ENCODE results near the gene C19orf81. TPM values are rescaled to one million over a fixed set of nuclear protein-coding genes. Genes with fewer than 3 reads are reported as not detected.

C19orf81 gene
- total RNA-seq, 1 donor from 2014 or later = not detected

DNA sequence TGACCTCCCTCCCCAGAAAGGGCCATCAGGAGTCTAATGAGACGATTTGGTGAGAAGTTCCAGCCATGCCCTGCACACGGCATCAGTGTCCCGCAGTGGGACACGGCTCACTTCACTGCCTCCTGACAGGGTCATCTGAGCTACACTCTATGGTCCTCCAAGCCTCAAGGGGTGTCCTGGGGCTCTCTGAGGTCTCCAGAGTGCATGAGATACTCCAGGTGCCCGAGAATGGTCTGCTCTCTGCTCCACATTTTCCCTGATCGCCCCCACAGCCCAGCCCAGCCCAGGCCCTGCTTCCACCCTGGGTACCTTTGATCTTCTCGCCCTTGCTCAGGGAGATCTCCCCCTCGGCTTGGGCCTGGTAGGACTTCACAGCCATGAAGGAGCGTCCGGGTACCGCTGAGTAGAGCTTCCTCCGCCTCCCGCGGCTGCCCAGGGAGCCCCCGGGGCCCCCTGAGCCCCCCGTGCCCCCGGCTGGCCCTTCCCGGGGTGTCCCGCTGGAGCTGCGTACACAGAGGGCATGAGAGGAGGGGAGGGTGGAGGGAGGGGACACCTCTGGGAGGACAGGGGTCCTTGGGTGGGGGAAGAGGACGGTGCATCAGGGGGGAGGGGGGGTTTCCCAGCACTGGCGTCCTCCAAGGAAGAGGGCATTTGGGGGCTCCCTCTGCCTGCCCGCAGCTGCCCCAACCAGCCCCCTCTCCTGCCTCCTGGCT, 53.1 kb downstream of the C19orf81 start:
- DNase-seq (ENCODE audit: low read depth) = no peak
- FAIRE-seq = no peak
- no peak overlapping the region for H3K4me3 ChIP-seq (ENCODE audit: low read depth, low read length)
- TF ChIP-seq, protein P1, sequence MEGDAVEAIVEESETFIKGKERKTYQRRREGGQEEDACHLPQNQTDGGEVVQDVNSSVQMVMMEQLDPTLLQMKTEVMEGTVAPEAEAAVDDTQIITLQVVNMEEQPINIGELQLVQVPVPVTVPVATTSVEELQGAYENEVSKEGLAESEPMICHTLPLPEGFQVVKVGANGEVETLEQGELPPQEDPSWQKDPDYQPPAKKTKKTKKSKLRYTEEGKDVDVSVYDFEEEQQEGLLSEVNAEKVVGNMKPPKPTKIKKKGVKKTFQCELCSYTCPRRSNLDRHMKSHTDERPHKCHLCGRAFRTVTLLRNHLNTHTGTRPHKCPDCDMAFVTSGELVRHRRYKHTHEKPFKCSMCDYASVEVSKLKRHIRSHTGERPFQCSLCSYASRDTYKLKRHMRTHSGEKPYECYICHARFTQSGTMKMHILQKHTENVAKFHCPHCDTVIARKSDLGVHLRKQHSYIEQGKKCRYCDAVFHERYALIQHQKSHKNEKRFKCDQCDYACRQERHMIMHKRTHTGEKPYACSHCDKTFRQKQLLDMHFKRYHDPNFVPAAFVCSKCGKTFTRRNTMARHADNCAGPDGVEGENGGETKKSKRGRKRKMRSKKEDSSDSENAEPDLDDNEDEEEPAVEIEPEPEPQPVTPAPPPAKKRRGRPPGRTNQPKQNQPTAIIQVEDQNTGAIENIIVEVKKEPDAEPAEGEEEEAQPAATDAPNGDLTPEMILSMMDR (IDR thresholded peaks at IDR 0.05; ENCODE audit: insufficient read depth, low read length, severe bottlenecking) = no peak
- no peaks in the 10 kb centered on the region for H3K36me3 ChIP-seq (ENCODE audit: control insufficient read depth, insufficient read depth, low read length)
- no peaks in the 10 kb centered on the region for H3K27me3 ChIP-seq (ENCODE audit: control insufficient read depth, insufficient read depth, low read length)

DNA sequence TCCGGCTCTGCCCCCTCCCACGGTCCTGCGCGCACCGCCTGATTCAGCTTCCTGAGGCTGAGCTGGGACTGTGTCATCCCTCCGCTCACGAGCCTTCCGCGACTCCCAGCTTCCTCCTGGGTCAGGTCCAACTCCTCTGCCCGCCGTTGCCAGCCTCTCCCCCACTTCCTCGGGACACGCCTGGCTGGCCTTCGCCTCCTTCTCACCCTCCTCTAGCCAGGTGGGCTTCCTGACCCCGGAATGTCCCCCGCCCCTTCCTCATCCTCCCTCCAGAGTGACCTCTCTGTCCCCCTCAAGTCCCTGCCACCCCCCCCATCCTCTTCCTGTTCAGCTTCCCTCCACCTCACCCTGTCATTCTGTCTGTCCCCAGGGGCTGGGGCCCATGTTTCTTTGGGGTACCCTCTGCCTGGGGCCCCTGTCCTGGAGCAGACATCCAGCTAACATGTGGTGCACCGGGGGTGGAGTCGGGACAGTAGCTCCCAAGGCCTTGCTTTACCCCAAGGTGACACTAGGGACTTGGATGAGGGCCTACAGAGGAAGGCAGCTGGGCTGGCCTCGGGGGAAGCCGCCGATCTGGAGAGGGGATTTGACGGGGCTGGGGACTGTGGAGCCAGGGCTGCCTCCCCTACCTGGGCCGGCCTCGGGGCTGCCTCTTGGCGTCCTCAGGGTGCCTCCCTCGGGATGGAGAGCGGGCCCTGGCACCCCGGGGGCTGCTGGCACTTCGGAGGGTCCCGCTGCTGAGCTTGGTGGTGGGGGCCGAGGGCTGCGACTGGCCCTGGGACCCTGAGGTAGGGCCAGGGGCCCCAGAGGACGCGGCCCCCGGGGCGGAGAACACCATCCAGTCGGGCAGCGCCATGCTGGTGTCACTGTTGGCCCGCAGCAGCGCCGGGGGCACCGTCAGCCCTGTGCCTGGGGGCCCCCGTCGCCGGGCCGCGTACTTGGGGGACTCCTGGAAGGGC, 53.9 kb downstream of the C19orf81 start:
- H3K36me3 ChIP-seq (ENCODE audit: control insufficient read depth, insufficient read depth, low read length) = no peaks in the 10 kb centered on the region
- DNase-seq (ENCODE audit: low read depth) (no peak), FAIRE-seq (no peak)
- H3K27me3 ChIP-seq (ENCODE audit: control insufficient read depth, insufficient read depth, low read length) = no peaks in the 10 kb centered on the region
- TF ChIP-seq, protein P1 (IDR thresholded peaks at IDR 0.05; ENCODE audit: insufficient read depth, low read length, severe bottlenecking) = no peak
- H3K4me3 ChIP-seq (ENCODE audit: low read depth, low read length) = no peak overlapping the region

DNA sequence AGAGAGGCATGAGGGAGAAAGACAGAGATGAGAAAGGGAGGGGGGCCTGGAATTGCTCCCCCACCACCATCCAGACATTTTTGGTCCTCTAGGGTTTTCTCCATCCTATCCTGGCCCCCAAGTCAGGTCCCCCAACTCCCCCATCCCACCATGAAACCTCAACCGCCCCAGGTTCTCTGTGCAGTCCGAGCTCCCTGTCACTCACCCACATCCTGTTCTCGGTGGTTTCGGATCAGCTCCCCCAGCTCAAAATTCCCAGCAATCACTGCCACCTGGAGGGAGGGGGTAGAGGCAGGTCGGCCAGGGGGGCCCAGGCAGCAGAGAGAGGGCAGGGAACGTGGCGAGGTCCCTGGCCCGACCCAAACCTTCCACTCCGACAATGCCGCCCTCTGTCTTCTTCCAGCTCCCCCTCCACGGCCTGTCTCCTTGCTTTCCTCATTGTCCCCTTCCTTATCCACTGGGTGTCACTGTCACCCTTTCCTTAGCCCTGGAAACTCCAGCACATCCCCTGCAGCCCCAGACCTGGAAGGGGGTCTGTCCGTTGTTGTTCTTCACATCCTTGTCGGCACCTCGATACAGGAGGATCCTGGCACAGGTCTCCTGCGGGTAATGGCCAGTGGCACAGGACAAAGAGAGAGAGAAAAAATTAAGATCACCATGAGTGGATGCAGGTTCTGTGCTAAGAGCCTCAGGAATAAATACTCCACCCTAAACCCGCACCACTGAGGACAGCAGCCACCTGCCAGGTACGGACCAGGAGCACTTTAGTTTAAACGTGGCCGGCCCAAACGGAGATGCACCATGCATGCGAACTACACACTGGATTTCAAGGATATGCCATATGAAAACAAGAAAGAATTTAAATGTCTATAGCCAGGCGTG, 54.9 kb downstream of the C19orf81 start:
- no peaks in the 10 kb centered on the region for H3K36me3 ChIP-seq (ENCODE audit: control insufficient read depth, insufficient read depth, low read length)
- H3K4me3 ChIP-seq (ENCODE audit: low read depth, low read length) = no peak overlapping the region
- DNase-seq (ENCODE audit: low read depth) = no peak
- no peaks in the 10 kb centered on the region for H3K27me3 ChIP-seq (ENCODE audit: control insufficient read depth, insufficient read depth, low read length)
- no peak for FAIRE-seq
- TF ChIP-seq, protein P1 (IDR thresholded peaks at IDR 0.05; ENCODE audit: insufficient read depth, low read length, severe bottlenecking) = no peak

DNA sequence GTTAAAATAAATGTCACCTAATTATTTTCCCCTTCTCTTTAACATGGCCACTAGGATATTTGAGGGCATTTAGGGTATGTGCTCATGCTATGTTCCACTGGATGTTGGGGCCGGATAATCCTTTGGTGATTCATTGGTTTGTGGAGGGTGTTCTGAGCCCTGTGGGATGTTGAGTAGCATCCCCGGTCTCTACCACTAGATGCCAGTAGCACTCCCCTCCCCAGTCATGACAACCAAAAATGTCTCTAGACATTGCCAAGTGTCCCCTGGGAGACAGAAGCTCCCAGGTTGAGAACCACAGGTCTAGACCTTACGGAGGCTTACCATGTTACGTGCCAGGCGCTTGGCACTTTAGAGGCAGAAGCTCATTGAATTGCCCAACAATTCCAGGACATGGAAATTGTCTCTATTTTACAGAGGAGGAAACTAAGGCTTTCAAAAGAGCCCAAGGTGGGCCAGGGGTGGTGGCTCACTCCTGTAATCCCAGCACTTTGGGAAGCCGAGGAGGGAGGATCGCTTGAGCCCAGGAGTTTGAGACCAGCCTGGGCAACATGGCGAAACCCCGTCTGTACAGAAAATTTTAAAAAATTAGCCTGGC, 56.3 kb downstream of the C19orf81 start:
- FAIRE-seq = peak; percentile 23
- H3K36me3 ChIP-seq (ENCODE audit: control insufficient read depth, insufficient read depth, low read length) = no peaks in the 10 kb centered on the region
- H3K27me3 ChIP-seq (ENCODE audit: control insufficient read depth, insufficient read depth, low read length) = no peaks in the 10 kb centered on the region
- peak; percentile 38 for DNase-seq (ENCODE audit: low read depth)
- no peak overlapping the region for H3K4me3 ChIP-seq (ENCODE audit: low read depth, low read length)
- TF ChIP-seq, protein P1 (IDR thresholded peaks at IDR 0.05; ENCODE audit: insufficient read depth, low read length, severe bottlenecking) = peak; percentile 56

DNA sequence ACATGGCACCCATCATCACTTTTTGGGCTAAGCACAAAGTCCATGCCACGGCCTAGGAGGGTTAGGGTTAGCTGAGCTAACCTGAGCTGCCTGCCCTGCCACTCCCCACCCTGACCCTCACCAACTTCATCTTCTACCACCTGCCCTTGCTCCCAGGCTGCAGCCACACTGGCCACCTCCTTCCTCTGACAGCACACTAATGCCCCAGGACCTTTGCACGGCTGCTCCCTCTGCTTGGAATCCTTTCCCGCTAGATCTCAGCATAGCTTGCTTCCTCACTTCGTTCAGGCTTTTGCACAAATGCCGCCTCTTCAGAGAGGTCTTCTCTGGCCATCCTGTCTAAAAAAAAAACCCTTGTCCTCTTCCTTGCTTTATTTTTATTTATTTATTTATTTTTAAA, 57.1 kb downstream of the C19orf81 start:
- Histone ChIP-seq H3K36me3 (ENCODE audit: control insufficient read depth, insufficient read depth, low read length) (no peaks in the 10 kb centered on the region), H3K4me3 (ENCODE audit: low read depth, low read length) (no peak overlapping the region), H3K27me3 (ENCODE audit: control insufficient read depth, insufficient read depth, low read length) (no peaks in the 10 kb centered on the region)
- FAIRE-seq (no peak), DNase-seq (ENCODE audit: low read depth) (no peak)
- TF ChIP-seq, protein P1 (IDR thresholded peaks at IDR 0.05; ENCODE audit: insufficient read depth, low read length, severe bottlenecking) = no peak
